ENCODE measurements around the gene MTTP.

Gene MTTP

DNA sequence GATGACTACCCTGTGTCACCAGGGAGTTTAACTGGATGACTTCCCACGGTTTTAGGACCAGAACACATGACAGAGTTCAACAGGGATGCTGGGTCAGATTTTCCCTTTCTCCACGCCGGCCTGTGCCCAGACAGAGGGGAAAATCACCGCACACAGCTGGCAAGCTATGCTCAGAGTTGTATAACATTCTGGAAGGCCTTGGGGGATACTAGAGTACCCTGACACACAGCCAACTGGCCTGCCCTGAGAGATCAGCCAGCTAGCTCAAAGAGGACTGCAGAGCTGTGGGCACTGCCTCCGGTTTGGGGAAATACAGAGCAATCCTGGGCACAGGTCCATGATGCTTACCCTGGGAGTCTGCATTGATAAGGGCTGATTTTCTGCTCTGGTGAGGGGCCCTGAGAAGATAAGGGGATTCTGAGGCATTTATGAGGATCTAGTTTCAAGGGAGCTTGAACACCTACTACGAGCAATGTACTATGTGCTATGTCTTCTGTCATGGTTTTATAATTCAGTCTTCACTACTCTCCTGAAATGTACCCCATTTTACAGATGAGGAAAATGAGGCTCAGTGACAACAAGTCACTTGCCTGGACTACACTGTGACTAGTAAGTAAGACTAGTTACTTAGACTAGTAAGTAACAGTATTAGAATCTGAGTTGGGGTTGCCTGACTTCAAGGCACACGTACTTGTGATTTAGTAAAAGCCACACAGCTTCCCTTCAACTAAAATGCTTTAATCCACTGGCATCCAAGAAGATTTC is 68.3 kb downstream of the MTTP start:
- peak; percentile 38 for DNase-seq

GRCh38 chr4:99644453-99644852 is 69.8 kb downstream of the MTTP start:
- no peak for DNase-seq

DNA sequence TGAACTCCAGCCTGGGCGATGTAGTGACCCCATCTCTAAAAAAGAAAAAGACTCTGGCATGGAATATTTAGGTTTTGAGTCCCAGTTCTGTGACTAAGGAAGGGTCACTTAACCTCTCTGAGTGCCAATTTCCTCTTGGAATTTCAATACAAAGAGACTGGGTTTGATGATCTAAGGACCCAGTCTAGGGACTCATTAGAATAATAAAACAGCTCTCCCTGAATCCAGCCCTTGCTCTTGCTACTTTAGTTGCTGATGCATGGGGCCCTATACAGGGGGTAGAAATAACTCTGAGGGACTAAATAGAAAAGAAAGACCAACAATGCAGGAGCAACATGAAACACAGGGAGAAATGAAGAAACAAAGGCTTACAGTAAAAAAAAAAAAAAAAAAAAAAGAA is 70.4 kb downstream of the MTTP start:
- no peak for DNase-seq

GRCh38 chr4:99645638-99646037 is 71.0 kb downstream of the MTTP start:
- DNase-seq: no peak

DNA sequence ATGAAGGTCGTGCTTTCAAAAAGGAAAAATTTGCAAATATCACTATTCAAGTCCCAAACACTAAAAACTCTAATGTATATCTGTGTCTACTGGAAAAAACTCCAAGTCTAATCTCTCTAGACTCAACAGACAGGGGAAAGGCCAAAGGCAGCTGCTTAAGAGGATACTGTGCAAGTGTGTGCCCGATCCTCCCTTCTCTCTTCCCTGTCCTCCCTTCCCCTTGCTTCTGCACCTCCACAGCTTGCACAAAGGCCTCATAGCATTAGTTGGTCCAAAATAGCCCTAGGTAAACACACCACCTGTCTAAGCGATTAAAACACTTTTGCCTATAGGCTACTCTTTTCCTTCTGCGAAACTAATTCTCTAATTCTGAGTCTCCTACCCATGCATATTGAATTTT is 72.4 kb downstream of the MTTP start:
- no peak for DNase-seq

DNA sequence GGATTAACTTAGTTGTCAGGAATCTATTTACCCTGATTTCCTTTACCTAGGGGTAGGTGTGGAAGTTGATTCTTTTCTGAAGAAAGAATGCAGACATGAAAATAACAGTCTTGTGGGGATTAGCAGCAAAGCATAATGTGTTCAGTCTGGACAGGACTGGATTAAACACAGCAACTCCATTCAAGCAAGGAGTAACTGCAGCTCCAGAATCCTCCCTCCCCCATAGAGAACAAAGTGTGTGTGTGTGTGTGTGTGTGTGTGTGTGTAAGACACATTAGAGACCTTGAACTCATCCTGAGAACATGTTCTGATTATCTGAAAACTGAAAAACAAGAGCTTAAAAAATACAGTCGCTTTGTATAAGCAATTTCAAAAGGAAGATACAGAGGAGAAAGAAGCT is 73.7 kb downstream of the MTTP start:
- no peak for DNase-seq

DNA sequence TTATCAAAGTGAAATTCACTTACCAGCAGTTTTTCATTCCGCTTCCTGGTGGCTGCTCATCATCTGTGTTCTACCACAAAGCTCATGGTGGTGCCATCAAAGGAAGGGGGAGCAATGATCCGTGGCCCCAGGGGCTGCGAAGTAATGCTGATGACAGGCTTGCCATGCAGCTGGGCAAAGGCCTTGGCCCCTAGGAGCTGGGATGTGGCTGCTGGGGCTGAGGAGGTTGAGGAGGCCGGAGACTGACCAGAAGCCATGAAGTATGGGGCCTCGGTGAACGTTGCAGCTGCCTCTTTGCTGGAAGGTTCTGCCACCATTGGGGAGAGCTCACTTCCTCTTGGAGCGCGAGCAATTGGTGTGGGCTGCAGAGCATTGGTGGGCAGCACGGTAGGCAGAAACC is 74.6 kb downstream of the MTTP start:
- no peak for DNase-seq

DNA sequence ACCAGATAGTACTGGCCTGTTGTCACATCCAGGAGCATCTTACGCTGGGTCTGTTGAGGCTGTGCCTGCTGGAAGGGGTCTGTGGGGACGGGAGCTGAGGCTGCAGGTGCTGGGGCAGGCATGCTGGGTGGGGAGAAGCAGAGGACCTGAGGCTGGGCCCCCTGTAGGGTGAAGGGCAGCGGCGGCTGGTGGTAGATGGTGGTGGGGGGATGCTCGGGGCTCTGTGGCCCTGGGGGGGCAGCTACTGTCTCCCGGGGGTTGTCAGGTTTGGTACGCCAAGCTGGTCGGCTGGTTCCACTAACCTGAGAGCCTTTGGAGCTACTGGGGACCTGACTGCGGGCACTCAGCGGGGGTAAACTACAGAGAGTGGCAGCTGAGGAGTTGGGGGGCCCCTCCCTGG is 75.2 kb downstream of the MTTP start:
- DNase-seq: no peak

GRCh38 chr4:99651016-99651769 is 76.6 kb downstream of the MTTP start:
- no peak for DNase-seq

DNA sequence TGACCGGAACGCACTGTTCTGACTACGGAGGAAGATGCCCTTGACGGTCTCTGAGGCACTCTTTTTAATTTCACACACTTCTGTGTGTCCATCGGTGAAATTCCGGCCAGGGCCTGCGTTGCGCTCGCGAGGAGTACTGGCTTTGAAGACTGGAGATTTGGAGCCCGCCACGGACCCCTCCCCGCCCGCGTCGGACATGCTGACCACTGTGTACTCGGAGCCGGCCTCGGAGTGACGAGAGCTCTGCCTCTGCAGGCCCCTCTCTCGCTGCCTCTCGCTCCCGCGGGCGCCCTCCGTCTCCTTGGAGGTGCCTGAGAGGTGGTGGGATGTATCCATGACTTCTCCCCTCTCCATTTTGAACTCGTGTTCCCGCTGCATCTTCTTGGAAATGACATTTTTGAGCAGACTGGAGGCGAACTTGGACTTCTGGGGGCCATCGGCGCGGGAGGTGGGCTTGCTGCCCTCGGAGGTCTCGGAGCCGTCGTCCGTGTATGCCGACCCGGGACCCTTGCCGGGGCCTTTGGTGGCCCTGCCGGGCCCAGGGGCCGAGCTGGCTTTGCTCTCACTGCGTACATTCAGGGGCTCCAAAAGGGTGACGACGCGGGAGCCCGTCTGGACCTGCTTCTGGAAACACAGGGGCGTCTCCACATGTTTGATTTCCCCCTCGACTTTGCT is 77.3 kb downstream of the MTTP start:
- no peak for DNase-seq

DNA sequence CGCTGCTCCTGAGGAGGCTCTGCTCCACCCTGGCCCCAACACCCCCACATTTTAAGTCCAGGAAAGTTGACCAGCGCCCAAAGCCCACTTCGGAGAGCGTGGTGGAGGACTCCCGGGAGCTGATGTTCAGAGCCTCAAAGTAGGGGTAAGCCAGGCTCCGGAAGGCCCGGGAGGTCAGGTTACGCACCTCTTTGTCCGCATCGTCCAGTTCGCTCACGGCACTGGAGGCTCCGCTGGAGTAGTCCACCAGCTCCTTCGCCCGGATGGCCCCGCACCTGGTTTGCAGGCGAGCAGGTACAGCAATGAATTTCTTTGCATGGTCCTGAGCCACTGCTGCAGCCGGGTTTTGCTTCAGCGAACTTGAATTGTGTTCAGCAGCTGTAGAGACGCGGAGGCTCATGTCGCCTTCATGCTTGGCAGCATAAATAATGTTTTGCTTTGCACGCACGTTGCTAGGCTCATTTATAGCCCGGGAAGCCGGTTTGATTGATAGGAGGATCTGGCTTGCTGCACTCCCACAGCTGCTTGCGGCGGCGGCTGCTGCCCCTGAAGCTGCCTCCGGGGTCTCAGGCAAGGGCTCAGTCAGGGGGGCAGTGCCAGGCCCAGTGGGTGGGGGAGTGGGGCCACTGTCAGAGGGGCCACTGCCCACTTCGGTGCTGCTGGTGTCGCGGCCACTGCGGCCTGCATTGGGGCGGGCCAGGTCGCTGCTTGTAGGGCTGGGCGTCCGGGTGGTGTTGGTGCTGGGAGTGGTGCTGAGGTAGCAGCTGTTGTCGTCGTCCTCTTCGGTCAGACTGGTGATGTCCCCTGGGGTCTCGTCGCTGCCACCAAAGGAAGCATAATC is 78.2 kb downstream of the MTTP start:
- no peak for DNase-seq

DNA sequence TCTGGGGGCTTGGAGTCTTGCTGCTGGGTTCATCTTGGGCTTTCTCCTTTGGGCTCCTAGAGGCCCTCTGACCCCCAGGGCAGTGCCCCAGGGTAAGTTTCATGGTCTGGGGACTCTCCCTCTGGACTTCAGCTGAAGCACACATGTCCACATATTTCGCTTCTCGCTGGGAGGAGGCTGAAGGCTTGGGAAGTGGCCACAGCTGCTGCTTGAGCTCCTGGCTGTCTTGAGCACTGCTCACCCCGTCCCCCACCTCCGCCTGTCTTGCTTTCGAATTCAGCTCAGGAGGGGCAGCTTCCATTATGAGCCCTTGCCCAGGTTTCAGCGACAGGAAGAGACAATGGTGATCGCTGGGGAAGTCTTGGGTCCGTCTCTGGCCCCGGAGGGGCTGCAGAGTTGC is 79.3 kb downstream of the MTTP start:
- DNase-seq: no peak

DNA sequence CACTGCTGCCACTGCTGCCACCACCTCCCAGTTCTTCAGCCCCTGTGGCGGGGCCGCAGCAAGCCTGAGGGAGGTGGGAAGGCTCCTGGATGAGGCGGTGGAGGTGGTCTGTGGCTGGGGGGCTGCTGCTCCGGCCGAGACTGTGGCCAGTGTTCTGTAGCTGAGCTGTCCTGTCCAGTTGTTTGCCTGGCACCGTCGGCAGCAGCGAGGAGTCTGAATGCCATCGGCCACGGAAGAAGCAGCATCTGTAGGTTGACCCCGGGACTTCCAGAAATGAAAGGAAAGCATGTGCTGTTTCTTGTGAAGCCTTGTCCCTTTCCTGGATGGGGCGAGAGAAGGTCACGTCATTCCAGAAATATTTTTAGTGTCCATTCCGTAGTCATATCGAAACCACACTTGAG is 79.7 kb downstream of the MTTP start:
- no peak for DNase-seq

DNA sequence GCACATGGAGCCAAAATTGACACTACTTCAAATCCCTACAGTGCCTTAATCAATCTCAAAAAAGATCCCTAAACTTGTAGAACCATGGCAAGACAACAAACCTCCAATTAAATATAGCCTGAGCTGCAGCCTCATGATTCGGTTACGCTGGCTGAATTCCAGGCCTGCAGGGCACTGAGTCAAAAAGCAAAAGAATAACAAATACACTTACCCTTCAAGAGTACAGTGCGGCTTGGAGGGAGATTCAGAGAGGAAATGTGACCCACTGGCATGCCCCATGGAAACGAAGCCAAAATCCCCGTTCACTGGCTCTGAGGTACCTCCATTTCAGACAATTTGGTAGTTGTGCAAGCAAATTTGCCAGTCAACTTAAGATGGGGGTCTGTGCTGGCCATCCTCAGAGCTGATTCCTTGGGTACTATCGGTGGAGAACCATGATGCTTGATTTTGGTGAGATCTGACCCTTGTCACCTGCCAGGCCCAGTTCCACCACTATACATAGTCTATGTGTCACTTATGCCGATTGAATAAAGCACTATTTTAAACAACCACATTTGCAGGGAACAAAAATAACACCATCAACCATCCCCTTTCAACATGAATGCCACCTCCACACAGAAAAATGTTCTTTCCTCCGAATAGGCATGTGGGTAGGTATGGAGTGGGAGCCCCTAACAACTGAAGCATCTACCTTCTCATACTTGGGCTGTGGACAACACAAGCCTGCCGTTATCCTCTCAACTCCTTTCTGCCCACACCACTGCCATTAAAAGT is 80.9 kb downstream of the MTTP start:
- no peak for DNase-seq

DNA sequence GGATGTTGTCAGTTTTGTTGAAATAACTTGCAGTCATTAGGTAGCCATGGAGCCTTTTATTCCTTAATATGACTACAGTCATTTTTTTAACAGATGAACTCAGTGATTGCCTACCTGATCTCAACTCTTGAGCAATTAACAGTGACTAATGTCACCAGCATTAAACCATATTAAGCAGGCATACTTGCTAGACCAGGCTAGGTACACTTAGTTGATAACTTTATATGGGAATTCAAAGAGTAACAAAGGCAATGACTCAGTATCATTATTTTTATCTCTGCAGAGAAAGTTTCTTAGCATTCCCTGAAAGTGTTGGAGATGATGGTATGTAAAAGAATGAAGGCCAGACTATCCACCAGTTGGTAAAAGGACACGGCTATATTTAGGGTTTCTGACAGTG is 83.2 kb downstream of the MTTP start, which contains the start of gene C4orf54:
Gene C4orf54 (minus strand): TSS at position 31 of the 400 bp plus-strand sequence. CDS start 3,180 bp downstream, outside the sequence.
- no peak for DNase-seq

GRCh38 chr4:99658666-99659065 is 84.0 kb downstream of the MTTP start:
- no peak for DNase-seq

GRCh38 chr4:99661907-99662306 is 87.3 kb downstream of the MTTP start:
- no peak for DNase-seq

- DNase-seq: no peak
These were observed 90.1 kb downstream of the MTTP start for GRCh38 chr4:99664716-99665115.

DNA sequence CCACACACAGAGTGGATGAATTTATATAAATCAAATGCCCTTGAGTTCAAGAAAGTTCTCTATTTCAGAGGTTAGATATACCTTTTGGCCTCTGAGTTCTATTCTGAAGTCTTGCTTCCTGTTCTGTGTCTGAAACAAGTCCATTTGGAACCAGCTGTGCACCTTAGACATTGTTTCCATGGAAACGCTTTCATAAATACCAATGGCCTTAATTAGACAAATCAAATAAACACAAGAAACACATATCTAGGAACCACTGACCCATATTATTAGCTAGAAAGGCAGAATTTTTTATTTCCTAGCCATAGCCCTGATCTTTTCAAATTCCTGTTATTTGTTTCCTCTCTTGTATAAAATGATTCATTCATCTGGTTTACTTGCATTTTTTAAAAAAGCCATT is 91.4 kb downstream of the MTTP start:
- DNase-seq: no peak

GRCh38 chr4:99668472-99668871 is 93.8 kb downstream of the MTTP start:
- DNase-seq: no peak

GRCh38 chr4:99669084-99669483 is 94.5 kb downstream of the MTTP start:
- DNase-seq: no peak
